Measurements from ENCODE around the gene RAPGEF6.
A peak's percentile ranks its signal among the peaks of the same experiment; 100 is the strongest.
"Not testable (repeated sequence)": the region's sequence is repeated elsewhere in the genome, so short reads cannot be mapped to it uniquely, and the experiment has no call there.

Gene RAPGEF6

DNA sequence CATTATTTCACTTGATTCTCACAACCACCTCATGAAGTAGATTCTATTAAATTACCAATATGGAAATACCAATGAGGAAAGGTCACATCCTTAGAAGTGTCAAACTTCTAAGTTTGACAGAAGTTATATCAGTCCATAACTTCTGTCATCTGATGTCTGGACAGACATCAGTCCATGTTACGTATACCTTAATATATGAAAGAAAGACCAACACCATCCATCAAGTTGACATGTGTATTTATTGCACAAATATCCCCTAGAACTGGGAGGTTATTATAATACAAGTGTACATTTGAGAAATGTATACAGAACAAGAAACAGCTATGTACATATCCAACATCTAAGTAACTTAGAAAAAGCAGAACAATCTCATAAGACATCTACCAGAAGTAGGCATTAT, 6.5 kb upstream of the RAPGEF6 start:
- no peak for DNase-seq (ENCODE audit: low read depth)

DNA sequence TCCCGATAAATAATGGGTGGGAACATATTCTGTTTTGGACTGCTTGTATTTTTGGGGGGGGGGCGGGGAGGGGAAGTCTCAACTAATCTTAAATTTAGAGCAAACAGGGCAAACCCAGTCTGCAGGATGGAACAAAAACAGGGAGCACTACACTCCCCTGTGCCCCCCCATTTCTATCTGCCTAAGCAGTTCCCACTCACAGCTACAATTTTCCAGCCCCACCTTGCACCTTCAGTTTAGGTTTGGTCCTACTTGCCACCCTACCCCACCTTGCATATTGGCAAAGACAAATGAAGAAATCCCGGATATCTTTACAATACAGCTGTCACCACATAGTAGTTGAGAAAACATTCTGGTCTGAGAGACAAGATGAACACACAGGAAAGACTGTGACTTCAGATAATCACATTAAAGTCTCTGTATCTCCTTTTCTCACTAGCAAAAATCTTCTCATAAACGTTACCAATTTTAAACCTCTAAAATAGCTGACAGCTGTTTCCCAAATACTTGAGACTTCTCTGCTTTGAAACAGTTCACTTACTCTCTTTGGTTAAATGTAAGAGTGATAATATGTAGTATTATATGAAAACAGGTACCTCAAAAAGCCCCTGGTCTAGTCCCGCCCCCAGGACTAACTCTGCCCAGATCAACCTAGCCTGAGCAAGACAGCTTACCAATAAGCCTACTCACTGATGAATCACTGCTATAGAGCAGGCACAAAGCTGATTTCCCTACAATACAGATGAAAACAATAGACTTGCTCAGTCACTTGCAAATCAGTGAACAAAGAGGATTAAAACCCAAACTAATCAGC, 5.2 kb upstream of the RAPGEF6 start:
- DNase-seq (ENCODE audit: low read depth): peak; percentile 10

DNA sequence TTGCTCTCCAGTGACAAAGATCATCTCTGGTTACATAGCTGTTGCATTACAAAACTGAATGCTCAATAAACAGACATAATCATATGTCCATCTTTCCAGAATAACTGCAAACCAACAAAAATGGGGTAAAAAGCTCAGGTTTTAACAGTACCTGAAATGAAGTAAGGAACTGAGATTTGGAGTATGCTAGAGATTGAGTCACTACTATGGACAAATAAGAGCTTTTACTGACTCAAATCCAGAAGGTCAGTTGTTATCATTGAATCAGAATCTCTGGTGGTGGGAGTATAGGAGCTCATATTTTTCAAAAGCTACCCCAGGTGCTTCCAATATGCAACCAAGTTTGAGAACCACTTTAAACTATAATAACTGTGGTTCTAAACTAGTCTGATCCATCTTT, 4.1 kb upstream of the RAPGEF6 start:
- DNase-seq (ENCODE audit: low read depth): no peak

DNA sequence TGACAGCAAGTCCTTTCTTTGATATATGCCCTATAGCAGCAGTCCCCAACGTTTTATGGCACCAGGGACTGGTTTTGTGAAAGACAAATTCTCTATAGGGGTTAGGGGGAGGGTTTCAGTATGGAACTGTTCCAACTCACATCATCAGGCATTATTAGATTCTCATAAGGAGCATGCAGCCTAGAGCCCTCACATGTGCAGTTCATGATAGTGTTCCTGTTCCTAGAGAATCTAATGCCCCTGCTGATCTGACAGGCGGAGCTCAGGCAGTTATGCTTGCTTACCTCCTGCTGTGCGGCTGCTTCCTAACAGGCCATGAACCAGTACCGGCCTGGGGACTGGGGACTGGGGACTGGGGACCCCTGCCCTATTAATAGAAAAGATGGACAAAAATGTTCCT, 2.7 kb upstream of the RAPGEF6 start:
- no peak for DNase-seq (ENCODE audit: low read depth)

DNA sequence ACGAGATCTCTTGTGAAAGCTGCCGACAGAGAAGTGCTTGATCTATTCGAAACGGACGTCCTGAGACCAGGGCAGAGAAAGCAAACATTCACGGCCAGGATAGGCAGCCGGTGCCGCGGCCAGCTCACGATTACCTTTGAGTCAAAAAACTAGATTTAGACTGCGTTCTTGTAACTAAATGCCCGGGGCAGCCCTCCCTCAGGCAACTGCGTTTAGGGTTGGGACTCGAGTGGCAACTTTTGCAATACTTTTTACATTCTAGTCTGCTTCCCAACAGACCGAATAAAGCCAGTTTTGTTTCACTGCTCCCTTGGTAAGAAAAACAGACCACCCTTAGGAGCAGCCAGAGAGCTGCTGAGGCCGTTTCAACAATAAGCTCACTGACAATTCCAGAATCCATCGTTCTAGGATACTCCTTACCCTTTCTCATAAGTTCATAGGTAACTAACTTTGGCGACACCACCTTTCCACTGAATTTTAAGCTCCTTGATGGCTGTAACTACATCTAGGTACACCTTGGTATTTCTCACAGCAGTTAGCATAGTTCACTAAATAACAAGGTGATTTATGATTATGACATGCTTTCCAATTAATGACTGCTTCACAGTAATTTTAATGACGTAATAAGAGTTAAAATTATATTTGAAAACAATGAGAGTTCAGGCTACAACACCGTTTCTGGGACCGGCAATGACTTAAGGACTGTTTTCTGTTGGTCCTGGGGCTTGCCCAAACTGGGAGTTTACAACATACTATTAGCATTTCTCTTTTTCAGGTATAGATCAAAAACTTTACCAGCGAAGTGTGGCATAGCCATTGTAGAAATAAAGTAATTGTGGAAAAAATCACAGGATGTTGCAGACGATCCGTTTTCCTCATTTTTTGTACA, 899 bp upstream of the RAPGEF6 start:
- no peak for DNase-seq (ENCODE audit: low read depth)

DNA sequence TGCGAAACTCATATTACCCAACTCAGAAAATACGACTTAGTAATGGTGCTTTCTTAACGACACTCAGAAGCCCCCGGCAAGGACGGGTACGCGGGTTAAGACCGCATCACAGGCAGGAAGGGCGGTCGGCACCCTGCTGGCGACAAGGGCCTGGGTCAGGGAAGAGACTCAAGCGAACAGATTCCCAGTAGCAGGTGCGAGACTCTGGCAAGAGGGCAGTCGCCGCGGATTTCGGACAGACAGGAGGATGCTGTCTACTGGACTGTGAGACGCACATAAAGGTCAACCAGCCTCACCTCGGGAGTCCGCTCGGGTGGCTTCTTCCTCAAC, 398 bp downstream of the RAPGEF6 start:
- no peak for DNase-seq (ENCODE audit: low read depth)

- DNase-seq (ENCODE audit: low read depth): no peak
Measured at GRCh38 chr5:131634238-131634637, 791 bp downstream of the RAPGEF6 start.

- DNase-seq (ENCODE audit: low read depth): no peak
Measured at GRCh38 chr5:131633830-131634229, 1.2 kb downstream of the RAPGEF6 start.

GRCh38 chr5:131630963-131631350, 4.1 kb downstream of the RAPGEF6 start:
- no peak for DNase-seq (ENCODE audit: low read depth)

DNA sequence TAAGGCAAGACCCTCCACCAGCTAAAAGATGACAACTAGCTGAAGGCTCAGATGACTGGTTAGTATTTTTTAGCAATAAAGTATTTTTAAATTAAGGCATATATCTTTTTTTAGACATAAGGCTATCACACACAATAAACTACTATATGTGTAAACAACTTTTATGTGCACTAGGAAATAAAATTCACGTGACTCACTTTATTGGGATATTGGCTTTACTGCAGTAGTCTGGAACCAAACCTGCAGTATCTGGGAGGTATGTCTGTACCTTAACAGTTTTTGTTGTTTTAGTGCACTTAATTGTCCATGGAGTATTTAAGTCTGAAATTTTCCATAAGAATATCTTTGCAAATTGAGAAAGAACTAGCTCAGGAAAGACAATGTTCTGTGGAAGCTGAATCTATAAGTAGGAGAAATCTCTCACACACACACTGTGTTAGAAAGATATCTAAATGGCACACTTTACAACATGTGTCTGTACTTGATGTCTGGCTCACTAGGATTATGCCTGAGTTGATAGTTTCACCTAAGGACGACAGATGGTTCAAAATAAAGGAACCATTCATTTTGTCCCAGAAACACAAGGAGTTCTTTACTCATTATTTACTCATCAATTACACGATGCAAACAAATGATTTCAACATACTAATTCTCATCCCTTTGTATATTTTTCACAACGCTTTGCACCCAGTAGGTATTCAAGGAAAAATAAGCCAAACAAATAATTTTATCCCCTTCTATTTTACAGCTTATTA, 4.6 kb downstream of the RAPGEF6 start:
- no peak for DNase-seq (ENCODE audit: low read depth)

- no peak for DNase-seq (ENCODE audit: low read depth)
Measured at GRCh38 chr5:131628990-131629389, 6.0 kb downstream of the RAPGEF6 start.

DNA sequence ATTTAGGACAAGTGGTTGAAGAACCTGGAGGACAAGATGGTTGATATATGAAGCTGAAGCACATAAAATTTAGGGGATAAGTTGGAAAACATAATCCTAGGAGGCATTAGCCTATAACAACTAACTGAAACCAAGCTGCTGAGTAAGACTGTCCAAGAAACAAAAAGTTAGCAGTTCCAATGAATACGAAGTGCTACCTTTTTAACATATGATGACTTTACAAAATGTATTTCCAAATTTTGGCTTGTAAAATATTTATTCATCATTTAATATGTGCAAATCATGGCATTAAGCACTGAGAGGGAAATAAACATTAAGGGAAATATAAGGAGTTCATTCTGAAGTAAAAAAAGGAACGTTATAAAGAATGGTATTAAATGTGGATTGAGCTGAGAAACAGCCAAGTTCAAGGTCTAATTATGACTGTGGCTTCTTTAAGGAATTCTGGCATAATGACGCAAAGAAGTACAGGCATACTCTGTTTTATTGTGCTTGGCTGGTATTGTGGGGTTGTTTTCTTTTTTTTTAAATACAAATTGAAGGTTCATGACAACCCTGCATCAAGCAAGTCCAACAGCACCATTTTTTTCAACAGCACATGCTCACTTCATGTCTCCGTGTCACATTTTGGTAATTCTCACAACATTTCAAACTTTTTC, 7.7 kb downstream of the RAPGEF6 start:
- no peak for DNase-seq (ENCODE audit: low read depth)

DNA sequence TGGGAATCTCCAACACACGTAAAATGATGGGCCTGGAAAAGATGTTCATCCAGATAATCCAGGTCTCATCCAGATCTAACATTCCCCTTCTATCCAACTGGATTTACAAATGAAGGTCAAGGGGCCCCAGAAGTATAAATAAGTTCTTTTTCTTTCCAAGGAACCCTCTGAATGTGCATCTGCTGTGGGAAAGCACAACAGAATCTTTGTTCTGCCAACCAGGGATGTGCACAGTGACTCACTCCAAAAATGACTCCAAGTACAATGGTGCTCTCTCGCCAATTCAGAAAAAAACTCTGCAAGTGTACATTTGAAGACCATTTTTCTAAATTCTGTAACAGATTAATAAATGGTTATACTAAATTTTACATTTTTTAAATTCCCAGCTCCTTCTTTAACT, 12.4 kb downstream of the RAPGEF6 start:
- no peak for DNase-seq (ENCODE audit: low read depth)

DNA sequence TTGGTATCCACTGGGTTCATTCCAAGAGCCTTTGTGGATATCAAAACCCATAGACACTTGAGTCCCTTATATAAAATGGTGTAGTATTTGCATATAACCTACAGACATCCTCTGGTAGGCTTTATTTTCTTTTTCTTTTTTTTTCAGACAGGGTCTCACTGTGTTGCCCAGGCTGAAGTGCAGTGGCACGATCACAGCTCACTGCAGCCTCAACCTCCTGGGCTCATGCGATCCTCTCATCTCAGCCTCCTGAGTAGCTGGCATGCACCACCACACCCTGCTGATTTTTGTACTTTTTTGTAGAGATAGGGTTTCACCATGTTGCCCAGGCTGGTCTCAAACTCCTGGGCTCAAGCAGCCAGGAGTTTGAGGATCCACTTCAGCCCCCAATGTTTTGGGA, 13.9 kb downstream of the RAPGEF6 start:
- DNase-seq (ENCODE audit: low read depth): not testable (repeated sequence)

- no peak for DNase-seq (ENCODE audit: low read depth)
Measured at GRCh38 chr5:131619102-131619501, 15.9 kb downstream of the RAPGEF6 start.

GRCh38 chr5:131617140-131617822, 17.7 kb downstream of the RAPGEF6 start:
- DNase-seq (ENCODE audit: low read depth): no peak

- DNase-seq (ENCODE audit: low read depth): no peak
Measured at GRCh38 chr5:131615957-131616356, 19.1 kb downstream of the RAPGEF6 start.

DNA sequence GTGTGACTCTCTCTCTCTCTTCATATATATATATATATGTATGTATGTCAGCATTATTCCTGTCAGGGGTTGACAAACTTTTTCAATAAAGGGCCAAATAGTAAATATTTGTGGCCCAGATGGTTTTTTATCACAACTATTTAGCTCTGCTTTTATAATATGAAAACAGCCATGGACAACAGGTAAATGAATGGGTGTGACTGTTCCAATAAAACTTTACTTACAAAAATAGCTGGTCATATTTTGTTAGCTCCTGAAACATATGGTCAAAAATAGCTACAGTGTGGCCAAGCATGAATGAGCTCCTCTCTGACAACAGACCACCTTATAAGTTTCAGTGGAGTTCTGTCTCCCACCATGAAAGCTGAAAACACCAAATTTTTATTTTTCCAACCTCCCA, 21.6 kb downstream of the RAPGEF6 start:
- no peak for DNase-seq (ENCODE audit: low read depth)

- no peak for DNase-seq (ENCODE audit: low read depth)
Measured at GRCh38 chr5:131611064-131611381, 24.0 kb downstream of the RAPGEF6 start.

DNA sequence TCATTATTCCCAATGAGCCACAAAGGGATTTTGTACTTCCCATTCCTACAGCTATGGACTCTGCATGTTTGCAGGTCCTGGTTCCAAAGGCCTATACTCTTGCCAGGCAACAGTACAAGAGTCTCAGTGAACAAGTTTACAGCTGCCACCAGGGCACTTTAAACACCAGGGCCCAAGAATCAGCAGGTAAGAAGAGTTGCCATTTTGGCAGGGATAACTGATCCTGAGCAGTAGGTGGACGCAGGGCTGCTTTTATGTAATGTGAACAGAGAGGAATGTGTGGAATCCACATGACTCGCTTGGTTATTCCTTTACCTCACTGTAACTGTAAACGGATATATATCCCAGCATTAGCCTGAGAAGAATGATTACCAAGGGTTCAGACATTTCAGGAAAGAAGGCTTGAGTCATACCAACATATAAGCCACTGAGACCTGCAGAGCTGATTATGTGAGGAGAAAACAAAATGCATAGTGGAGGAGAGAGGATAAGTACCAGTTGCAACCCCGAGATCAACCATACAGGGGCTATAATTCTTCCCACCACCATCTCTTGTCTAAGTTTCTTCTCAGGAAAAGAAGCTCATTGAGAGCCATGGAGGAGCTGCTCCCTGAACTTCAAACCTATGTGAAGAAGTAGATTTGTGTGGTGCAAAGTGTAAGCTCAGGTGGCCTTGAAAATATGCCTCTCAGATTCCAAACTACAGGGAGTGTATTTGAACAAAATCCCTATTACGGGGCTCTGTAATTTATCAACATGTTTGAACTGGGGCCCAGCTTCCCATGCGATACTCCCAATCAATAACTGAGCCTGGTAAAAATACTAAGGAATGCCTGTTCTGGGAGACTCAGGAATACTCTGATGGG, 24.6 kb downstream of the RAPGEF6 start:
- no peak for DNase-seq (ENCODE audit: low read depth)

DNA sequence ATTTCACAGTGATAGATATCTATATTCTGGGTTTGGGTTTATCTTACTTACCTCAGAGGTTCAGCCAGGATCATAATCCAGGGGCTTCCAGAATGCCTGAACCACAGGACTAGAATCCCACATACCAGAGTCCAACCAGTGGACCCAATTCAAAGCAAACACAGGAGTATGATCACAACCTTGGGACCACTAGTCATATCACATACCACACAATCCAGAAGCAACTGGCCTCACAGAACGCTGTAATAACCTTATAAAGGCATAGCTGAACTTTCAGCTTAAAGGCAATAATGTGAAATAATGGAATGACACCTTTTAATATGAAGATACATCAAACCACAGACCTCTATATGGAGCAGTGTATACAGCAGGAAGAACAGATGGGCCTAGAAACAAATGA, 25.3 kb downstream of the RAPGEF6 start:
- DNase-seq (ENCODE audit: low read depth): no peak

Data from stimulated activated CD8-positive, alpha-beta memory T cell treated with anti-CD3 and anti-CD28 coated beads, Interleukin-12 subunit alpha, Interleukin-12 subunit beta, amount 100 ng/mL, for 4 hours (primary cell).